ENCODE measurements around the gene GSTM3. TPM values are rescaled to one million over a fixed set of nuclear protein-coding genes. Genes with fewer than 3 reads are reported as not detected.
A peak's percentile ranks its signal among the peaks of the same experiment; 100 is the strongest.

The GSTM3 gene
- total and polyA plus RNA-seq, 2 of the 13 experiments (the other 11 are each of a cell fraction or from before 2014, with no cell fraction given) = 127 to 142 TPM

DNA sequence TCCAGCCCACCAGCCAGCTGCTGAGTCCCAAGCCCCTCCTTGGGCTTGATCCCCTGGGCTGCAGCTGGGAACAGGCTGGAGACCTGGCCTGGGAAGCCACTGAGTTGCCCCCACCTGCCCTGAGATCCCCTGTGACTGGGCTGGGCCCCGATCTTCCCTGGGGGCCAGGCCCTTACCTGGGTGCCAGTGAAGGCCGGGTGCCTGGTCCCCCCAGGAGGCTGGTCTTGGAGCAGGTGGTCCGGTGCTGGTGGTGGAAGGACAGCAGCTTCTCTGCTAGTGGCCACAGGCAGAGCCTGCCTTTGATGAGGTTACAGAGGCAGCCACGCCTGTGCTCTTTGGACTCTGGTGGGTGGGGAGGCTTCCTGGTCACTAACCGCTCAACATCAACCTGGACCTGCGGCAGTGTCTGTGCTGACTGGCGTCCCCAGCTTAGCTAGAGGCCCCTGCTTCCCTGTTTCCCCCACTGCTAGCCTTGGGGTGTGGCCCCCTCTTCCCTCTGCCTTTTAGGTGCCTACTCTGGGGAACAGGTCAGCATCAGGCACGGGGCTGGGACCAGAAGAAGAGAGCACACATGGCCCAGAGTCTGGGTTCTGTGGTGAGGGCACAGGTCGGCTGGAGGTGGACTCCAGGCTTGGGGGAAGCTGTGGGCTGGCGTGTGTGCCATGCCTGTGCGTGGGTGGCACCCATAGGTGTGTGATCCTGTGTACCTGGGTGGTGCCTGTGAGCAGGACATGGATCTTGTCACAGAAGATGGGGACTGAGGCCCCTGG lies 23.0 kb upstream of the GSTM3 start, which contains the start of gene EPS8L3 (continued):
- TF ChIP-seq, protein P1, sequence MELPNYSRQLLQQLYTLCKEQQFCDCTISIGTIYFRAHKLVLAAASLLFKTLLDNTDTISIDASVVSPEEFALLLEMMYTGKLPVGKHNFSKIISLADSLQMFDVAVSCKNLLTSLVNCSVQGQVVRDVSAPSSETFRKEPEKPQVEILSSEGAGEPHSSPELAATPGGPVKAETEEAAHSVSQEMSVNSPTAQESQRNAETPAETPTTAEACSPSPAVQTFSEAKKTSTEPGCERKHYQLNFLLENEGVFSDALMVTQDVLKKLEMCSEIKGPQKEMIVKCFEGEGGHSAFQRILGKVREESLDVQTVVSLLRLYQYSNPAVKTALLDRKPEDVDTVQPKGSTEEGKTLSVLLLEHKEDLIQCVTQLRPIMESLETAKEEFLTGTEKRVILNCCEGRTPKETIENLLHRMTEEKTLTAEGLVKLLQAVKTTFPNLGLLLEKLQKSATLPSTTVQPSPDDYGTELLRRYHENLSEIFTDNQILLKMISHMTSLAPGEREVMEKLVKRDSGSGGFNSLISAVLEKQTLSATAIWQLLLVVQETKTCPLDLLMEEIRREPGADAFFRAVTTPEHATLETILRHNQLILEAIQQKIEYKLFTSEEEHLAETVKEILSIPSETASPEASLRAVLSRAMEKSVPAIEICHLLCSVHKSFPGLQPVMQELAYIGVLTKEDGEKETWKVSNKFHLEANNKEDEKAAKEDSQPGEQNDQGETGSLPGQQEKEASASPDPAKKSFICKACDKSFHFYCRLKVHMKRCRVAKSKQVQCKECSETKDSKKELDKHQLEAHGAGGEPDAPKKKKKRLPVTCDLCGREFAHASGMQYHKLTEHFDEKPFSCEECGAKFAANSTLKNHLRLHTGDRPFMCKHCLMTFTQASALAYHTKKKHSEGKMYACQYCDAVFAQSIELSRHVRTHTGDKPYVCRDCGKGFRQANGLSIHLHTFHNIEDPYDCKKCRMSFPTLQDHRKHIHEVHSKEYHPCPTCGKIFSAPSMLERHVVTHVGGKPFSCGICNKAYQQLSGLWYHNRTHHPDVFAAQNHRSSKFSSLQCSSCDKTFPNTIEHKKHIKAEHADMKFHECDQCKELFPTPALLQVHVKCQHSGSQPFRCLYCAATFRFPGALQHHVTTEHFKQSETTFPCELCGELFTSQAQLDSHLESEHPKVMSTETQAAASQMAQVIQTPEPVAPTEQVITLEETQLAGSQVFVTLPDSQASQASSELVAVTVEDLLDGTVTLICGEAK (IDR thresholded peaks at IDR 0.05) = no peak
- TF ChIP-seq, protein P1 (CRISPR knock-in tag; IDR thresholded peaks at IDR 0.05) = 0 out of 2 replicates have a peak, but pooled peaks have one; percentile 33
- TF ChIP-seq, protein P2, sequence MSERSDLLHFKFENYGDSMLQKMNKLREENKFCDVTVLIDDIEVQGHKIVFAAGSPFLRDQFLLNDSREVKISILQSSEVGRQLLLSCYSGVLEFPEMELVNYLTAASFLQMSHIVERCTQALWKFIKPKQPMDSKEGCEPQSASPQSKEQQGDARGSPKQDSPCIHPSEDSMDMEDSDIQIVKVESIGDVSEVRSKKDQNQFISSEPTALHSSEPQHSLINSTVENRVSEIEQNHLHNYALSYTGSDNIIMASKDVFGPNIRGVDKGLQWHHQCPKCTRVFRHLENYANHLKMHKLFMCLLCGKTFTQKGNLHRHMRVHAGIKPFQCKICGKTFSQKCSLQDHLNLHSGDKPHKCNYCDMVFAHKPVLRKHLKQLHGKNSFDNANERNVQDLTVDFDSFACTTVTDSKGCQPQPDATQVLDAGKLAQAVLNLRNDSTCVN (CRISPR knock-in tag; IDR thresholded peaks at IDR 0.05; ENCODE audit: borderline replicate concordance) = no peak
- TF ChIP-seq MLLT10 (CRISPR knock-in tag; IDR thresholded peaks at IDR 0.05) = no peak
- no peak for TF ChIP-seq REXO4 (CRISPR knock-in tag; IDR thresholded peaks at IDR 0.05; ENCODE audit: borderline replicate concordance)
- TF ChIP-seq, protein P3, sequence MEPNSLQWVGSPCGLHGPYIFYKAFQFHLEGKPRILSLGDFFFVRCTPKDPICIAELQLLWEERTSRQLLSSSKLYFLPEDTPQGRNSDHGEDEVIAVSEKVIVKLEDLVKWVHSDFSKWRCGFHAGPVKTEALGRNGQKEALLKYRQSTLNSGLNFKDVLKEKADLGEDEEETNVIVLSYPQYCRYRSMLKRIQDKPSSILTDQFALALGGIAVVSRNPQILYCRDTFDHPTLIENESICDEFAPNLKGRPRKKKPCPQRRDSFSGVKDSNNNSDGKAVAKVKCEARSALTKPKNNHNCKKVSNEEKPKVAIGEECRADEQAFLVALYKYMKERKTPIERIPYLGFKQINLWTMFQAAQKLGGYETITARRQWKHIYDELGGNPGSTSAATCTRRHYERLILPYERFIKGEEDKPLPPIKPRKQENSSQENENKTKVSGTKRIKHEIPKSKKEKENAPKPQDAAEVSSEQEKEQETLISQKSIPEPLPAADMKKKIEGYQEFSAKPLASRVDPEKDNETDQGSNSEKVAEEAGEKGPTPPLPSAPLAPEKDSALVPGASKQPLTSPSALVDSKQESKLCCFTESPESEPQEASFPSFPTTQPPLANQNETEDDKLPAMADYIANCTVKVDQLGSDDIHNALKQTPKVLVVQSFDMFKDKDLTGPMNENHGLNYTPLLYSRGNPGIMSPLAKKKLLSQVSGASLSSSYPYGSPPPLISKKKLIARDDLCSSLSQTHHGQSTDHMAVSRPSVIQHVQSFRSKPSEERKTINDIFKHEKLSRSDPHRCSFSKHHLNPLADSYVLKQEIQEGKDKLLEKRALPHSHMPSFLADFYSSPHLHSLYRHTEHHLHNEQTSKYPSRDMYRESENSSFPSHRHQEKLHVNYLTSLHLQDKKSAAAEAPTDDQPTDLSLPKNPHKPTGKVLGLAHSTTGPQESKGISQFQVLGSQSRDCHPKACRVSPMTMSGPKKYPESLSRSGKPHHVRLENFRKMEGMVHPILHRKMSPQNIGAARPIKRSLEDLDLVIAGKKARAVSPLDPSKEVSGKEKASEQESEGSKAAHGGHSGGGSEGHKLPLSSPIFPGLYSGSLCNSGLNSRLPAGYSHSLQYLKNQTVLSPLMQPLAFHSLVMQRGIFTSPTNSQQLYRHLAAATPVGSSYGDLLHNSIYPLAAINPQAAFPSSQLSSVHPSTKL (CRISPR knock-in tag; IDR thresholded peaks at IDR 0.05) = peak; percentile 71
- TF ChIP-seq, protein P4, sequence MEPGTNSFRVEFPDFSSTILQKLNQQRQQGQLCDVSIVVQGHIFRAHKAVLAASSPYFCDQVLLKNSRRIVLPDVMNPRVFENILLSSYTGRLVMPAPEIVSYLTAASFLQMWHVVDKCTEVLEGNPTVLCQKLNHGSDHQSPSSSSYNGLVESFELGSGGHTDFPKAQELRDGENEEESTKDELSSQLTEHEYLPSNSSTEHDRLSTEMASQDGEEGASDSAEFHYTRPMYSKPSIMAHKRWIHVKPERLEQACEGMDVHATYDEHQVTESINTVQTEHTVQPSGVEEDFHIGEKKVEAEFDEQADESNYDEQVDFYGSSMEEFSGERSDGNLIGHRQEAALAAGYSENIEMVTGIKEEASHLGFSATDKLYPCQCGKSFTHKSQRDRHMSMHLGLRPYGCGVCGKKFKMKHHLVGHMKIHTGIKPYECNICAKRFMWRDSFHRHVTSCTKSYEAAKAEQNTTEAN (CRISPR knock-in tag; conservative IDR thresholded peaks at IDR 0.05) = no peak; the same call in 1 of the 2 replicates
- no peak for TF ChIP-seq ZNF326 (CRISPR knock-in tag; IDR thresholded peaks at IDR 0.05; ENCODE audit: borderline replicate concordance)
- TF ChIP-seq ZFAT (CRISPR knock-in tag; conservative IDR thresholded peaks at IDR 0.05) = no peak
- peak; percentile 61 for TF ChIP-seq POGZ (CRISPR knock-in tag; IDR thresholded peaks at IDR 0.05)
- no peak for TF ChIP-seq ZNF841 (CRISPR knock-in tag; IDR thresholded peaks at IDR 0.05; ENCODE audit: borderline replicate concordance)
- peak; percentile 81 for TF ChIP-seq MED1 (CRISPR knock-in tag; IDR thresholded peaks at IDR 0.05)
- no peak for TF ChIP-seq HDAC6 (IDR thresholded peaks at IDR 0.05; ENCODE audit: low read depth, low read length)
- TF ChIP-seq SAP130 (CRISPR knock-in tag; IDR thresholded peaks at IDR 0.05; ENCODE audit: low read depth) = peak; percentile 92

Data from HepG2 (cell line).